Right kidney (tissue), 1 donor: ENCODE measurements around the gene SND1.
"Not testable (repeated sequence)": the region's sequence is repeated elsewhere in the genome, so short reads cannot be mapped to it uniquely, and the experiment has no call there.

Experiments used
- DNase-seq: peaks from one replicate; pipeline ENCODE4 v3.0.0-alpha.2; 2016

SND1 gene

GRCh38 chr7:128104108-128104742 is 452.2 kb downstream of the SND1 start:
- peak; percentile 56 for DNase-seq

GRCh38 chr7:128105228-128106022 is 453.4 kb downstream of the SND1 start:
- DNase-seq, result no peak

GRCh38 chr7:128106821-128107220 is 454.8 kb downstream of the SND1 start:
- no peak for DNase-seq

- DNase-seq, result not testable (repeated sequence)
These were observed 455.5 kb downstream of the SND1 start for GRCh38 chr7:128107516-128107915.

- no peak for DNase-seq
These were observed 456.1 kb downstream of the SND1 start for GRCh38 chr7:128108129-128108528.

GRCh38 chr7:128108641-128109423 is 456.8 kb downstream of the SND1 start:
- no peak for DNase-seq

- not testable (repeated sequence) for DNase-seq
These were observed 457.5 kb downstream of the SND1 start for GRCh38 chr7:128109424-128109969.

- no peak for DNase-seq
These were observed 458.8 kb downstream of the SND1 start for GRCh38 chr7:128110641-128111364.

- no peak for DNase-seq
These were observed 460.2 kb downstream of the SND1 start for GRCh38 chr7:128112018-128112780.

GRCh38 chr7:128112781-128113221 is 460.8 kb downstream of the SND1 start:
- DNase-seq, result no peak

- DNase-seq, result no peak
These were observed 461.8 kb downstream of the SND1 start for GRCh38 chr7:128113839-128114238.

- no peak for DNase-seq
These were observed 462.8 kb downstream of the SND1 start for GRCh38 chr7:128114806-128115205.

GRCh38 chr7:128115336-128115820 is 463.4 kb downstream of the SND1 start:
- no peak for DNase-seq

- DNase-seq, result no peak
These were observed 464.1 kb downstream of the SND1 start for GRCh38 chr7:128115821-128116723.

GRCh38 chr7:128116740-128117139 is 464.7 kb downstream of the SND1 start:
- DNase-seq, result no peak

- no peak for DNase-seq
These were observed 465.7 kb downstream of the SND1 start for GRCh38 chr7:128117691-128118090.

GRCh38 chr7:128119036-128119435 is 467.0 kb downstream of the SND1 start:
- DNase-seq, result no peak

GRCh38 chr7:128120116-128120515 is 468.1 kb downstream of the SND1 start:
- DNase-seq, result no peak

GRCh38 chr7:128120976-128121490 is 469.0 kb downstream of the SND1 start:
- no peak for DNase-seq
